Central memory CD8-positive, alpha-beta T cell (primary cell): Measurements from ENCODE around the gene MTHFSD.

Experiments used
- ATAC-seq: fragments of 150-1000 bp; cut with Tn5 transposase; replicated peaks from 2 replicates; pipeline ENCODE4 v1.10.0; 2022; ENCODE audit warnings: mild to moderate bottlenecking, moderate FRiP score, moderate number of reproducible peaks; ENCODE audit not compliant: poor library complexity, severe bottlenecking; ENCODE audit errors: extremely low read depth
- DNase-seq, 2 donors: peaks; one replicate each; pipeline ENCODE4 v3.0.0; 2021; ENCODE audit warnings: low spot score in 2 of 2
- H3K27ac Mint-ChIP-seq: one replicate; pipeline ENCODE4 v1.8.0; 2022; ENCODE audit warnings: low read depth, mild to moderate bottlenecking, moderate library complexity, mixed read lengths
- H3K27me3 Mint-ChIP-seq: one replicate; pipeline ENCODE4 v1.8.0; 2022; ENCODE audit warnings: mixed read lengths
- H3K36me3 Mint-ChIP-seq: one replicate; pipeline ENCODE4 v1.8.0; 2022; ENCODE audit warnings: mild to moderate bottlenecking, moderate library complexity, mixed read lengths; ENCODE audit not compliant: insufficient read depth
- H3K4me1 Mint-ChIP-seq: one replicate; pipeline ENCODE4 v1.8.0; 2022; ENCODE audit warnings: mixed read lengths
- H3K4me3 Mint-ChIP-seq: one replicate; pipeline ENCODE4 v1.8.0; 2022; ENCODE audit warnings: mild to moderate bottlenecking, moderate library complexity, mixed read lengths
- H3K9me3 Mint-ChIP-seq: one replicate; pipeline ENCODE4 v1.8.0; 2022; ENCODE audit warnings: mixed read lengths

The MTHFSD gene, protein sequence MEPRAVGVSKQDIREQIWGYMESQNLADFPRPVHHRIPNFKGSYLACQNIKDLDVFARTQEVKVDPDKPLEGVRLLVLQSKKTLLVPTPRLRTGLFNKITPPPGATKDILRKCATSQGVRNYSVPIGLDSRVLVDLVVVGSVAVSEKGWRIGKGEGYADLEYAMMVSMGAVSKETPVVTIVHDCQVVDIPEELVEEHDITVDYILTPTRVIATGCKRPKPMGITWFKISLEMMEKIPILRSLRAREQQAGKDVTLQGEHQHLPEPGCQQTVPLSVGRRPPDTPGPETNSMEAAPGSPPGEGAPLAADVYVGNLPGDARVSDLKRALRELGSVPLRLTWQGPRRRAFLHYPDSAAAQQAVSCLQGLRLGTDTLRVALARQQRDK

DNA sequence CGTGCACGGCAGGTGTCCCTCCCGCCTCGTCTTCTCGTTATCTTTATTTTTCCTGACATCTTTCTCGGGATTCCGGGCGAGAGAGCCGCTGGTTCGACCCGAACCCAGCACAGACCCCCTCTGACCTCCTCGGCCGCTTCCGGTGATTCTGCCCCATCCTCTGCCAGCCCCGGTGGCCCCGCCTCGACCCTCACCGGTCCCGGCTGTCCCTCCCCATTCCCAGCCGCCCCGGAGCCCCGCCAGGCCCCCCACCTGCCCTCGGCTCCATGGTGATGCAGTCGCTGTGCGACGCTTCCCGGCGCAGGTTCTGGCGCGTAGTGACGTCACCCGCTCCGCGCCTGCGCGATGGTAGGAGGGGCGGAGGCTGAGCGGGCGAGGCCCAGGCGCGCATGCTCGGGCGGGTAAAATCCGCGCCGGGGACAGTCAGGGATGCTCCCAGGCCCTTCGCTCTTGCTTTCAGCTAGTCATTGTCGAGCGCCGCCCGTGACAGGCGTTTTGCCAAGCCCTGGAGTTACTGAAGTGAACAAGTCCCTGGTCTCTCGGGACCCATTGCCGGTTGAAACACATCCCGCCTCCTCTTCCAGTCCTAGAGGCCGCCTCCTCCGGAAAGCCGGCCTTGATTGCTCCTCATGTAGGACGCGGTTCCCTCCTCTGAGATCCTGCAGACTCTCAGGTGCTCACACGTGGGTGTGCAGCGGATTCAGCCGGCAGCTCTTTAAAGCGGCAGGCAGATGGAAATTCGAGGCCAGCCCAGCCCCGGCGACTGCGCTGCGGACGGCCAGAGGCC is at the start of gene MTHFSD:
Gene MTHFSD, minus strand, starts transcription at position 319 of the 787 bp plus-strand sequence. Its CDS starts 51 bp downstream, at position 268.
- peaks cover 27% of the 10 kb centered on the region for H3K27me3 Mint-ChIP-seq
- DNase-seq (peak; percentile 95 to 97), ATAC-seq (peak; percentile 86)
- H3K36me3 Mint-ChIP-seq: peaks cover 16% of the 10 kb centered on the region
- peak within 1 kb of the TSS; percentile 95 for H3K4me3 Mint-ChIP-seq
- peaks cover 24% of the 10 kb centered on the region for H3K4me1 Mint-ChIP-seq
- H3K27ac Mint-ChIP-seq: peak within 1 kb of the TSS; percentile 98
- no peaks in the 10 kb centered on the region for H3K9me3 Mint-ChIP-seq

DNA sequence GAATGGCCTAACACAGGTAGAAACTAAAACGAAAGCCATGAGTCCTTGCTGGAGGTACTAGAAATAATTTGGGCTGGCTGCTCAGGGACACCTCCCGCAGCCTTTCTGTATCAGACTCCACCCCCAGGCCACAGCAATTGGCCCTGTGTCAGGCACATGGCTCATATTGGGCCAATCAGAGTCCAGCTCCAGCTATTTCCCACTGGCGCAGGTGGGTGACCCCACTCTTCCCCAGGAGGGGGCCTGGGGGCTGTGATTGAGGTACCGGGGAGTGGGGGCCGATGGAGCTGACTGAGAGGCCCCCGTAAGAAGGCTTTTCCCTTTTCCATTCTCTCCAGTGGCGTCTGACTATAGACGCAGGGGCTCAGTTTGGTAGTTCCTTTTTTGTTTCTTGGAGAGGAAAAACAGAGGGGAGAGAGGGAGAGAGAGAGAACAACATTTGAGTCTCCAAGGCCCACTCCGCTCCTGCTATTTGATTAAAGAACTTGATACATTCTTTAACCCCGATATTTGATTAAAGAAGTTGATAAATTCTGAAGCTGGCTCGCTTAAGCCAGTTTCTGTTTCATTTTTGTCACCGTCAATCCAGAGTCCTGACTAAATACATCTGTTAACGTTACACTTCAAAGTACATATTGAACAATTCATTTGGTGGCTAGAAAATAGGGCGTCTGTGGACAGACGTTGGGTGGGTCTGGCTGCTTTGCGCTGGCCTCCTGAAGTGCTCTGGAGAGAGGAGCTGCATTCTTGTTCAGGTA is 49.6 kb upstream of the MTHFSD start:
- Mint-ChIP-seq H3K36me3 (no peaks in the 10 kb centered on the region), H3K27ac (peak overlapping the region; percentile 70), H3K27me3 (peaks cover 62% of the 10 kb centered on the region), H3K9me3 (no peaks in the 10 kb centered on the region), H3K4me1 (peaks cover 12% of the 10 kb centered on the region), H3K4me3 (peak overlapping the region; percentile 79)
- DNase-seq (peak in 1 of 2 donors; percentile 10), ATAC-seq (peak; percentile 91)

DNA sequence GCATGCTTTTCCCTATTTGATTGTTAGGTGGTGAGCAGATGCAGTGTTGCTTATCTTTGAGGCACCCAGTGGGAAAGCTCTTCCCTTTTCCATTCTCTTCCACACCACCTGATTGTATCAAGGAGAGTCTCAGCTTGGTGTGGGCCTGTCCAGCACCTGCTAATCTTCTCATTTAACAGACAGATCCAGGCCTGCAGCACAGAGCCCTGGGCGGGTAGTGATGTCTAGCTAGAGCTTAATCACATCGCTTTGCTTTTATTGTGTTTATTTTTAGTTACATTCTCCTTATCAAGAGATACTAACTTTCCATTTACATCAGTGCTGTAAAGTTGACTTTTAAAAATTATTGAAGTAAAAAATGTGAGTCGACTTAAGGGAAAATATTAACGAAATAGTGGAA is 47.5 kb upstream of the MTHFSD start:
- Mint-ChIP-seq H3K9me3 (no peaks in the 10 kb centered on the region), H3K36me3 (no peaks in the 10 kb centered on the region), H3K27me3 (peaks cover 65% of the 10 kb centered on the region), H3K4me1 (peaks cover 12% of the 10 kb centered on the region), H3K27ac (no peak overlapping the region), H3K4me3 (no peak overlapping the region)
- DNase-seq: no peak
- no peak for ATAC-seq

DNA sequence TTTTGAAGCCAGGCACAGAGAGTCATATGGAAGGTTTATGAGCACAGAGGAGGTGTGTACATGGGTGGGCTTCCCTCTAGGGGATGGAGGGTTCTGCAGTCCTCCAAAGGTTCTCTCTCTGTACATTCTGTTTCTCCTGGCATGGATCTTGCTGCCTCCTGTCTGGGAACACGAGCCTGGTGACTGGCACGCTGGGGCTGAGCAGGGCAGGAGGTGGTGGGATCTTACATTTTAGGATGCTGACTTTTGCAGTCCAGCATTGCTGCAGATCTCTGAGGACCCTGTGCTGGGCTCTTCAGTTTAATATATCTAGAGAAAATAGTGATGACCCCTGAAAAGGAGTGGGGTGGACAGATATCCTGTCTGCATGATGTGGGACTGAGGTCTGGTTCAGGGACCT is 46.3 kb upstream of the MTHFSD start:
- H3K36me3 Mint-ChIP-seq: no peaks in the 10 kb centered on the region
- peaks cover 12% of the 10 kb centered on the region for H3K4me1 Mint-ChIP-seq
- peaks cover 58% of the 10 kb centered on the region for H3K27me3 Mint-ChIP-seq
- DNase-seq (no peak), ATAC-seq (no peak)
- no peak overlapping the region for H3K4me3 Mint-ChIP-seq
- H3K9me3 Mint-ChIP-seq: no peaks in the 10 kb centered on the region
- no peak overlapping the region for H3K27ac Mint-ChIP-seq

DNA sequence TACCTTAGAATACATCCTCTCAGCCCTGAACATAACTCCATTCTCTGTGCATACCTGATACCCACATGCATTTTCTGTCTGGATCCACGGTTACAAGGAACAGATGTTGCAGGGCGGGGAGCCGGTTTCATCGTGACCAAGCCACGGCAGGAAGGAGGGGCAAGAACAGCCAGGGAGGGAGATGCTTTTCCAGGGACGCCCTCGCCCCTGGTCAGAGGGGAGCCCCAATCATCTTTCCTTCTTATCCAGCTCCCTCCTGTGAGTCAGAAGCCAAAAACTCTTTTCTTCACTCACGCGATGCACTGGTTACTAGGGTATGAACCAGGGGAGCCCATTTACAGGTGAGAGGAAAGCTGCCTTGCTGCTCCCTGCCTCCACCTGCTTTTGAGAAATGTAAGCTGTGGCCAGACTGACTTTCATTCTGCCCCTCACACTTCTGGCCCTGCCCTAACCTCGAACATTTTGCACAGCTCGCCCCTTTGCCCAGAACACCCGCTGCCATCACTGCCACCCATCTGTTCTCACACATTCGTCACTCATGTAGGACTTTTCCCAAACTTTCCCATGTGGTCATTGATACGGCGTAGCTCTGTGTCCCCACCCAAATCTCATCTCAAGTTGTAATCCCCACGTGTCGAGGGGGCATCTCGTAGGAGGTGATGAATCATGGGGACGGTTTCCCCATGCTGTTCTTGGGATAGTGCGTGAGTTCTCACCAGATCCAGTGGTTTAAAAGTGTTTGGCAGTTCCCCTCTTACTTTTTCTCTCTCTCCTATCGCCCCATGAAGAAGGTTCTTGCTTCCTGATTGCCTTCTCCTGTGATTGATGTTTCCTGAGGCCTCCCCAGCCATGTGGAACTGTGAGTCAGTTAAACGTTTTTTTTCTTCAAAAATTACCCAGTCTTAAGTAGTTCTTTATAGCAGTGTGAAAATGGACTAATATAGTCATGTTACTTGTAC is 43.9 kb upstream of the MTHFSD start:
- H3K27me3 Mint-ChIP-seq: peaks cover 49% of the 10 kb centered on the region
- no peak overlapping the region for H3K4me3 Mint-ChIP-seq
- no peak for DNase-seq
- H3K9me3 Mint-ChIP-seq: no peaks in the 10 kb centered on the region
- H3K27ac Mint-ChIP-seq: no peak overlapping the region
- no peaks in the 10 kb centered on the region for H3K36me3 Mint-ChIP-seq
- ATAC-seq: no peak
- no peaks in the 10 kb centered on the region for H3K4me1 Mint-ChIP-seq

DNA sequence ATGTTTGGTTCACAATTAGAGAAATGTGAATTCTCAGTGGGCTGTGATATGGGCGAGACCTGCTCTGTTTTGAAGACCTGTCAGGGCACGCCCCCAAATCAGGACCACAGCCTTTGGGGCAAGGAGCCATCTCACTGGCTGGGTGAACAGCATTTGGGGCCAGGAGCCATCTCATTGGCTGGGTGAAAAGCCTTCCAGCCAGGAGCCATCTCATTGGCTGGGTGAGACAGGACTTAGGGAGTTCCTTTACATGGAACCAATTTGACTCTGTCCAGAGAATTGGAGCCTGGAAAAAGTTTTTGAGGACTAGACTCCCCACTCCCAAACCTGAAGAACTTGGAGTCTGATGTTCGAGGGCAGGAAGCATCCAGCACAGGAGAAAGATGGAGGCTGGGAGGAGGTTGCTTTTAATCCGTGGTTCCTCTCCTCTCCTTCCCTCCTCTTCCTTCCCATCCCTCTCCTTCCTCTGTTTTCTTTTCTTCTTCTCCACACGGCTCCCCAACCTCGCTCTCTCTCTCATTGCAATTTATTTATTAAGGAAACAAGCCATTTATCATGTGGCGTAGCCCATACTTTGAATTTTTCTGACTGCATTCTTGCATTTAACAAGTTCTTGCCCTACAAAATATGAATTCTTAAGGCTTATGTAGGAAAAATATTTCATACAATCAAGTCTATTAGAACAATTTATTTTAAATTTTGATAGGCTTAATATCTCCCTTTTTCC is 43.0 kb upstream of the MTHFSD start:
- H3K9me3 Mint-ChIP-seq: no peaks in the 10 kb centered on the region
- H3K27ac Mint-ChIP-seq: no peak overlapping the region
- no peaks in the 10 kb centered on the region for H3K4me1 Mint-ChIP-seq
- no peaks in the 10 kb centered on the region for H3K36me3 Mint-ChIP-seq
- no peak for ATAC-seq
- H3K4me3 Mint-ChIP-seq: no peak overlapping the region
- H3K27me3 Mint-ChIP-seq: peaks cover 54% of the 10 kb centered on the region
- DNase-seq: no peak

DNA sequence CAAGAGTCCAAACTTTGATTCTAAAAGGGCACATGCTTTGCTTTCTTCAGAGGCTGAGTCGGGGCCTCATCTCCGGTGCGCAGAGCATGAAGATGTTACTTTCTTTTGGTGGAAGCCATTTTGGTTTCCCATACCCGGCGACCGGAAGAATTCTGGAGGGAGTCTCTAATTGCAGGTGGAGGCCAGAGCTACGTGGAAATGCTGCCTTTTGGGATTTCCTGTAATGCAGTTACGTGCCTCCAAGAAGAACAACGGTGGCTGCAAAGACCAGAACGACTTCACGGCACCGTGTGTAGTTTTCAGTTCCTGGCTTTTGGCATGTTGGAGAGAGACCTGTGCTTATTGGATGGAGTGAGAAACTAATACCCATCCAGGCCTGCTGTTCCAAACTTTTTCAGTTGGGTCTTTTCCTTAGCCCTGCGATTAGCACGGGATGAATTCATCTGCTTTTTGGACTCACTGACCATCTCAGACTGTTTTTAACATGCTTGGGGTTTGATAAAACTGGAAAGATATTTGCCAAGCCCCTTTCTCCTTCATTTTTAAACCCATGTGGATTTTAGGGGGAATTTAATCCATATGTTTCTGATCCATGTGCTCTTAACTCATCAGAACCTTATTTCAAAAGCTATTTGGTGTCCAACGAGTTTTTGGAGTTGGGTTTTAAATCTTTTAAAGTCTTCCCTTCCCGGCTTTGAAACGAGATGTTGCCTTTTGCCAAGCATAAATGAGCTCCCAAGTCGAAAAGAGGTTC is 42.3 kb upstream of the MTHFSD start:
- no peaks in the 10 kb centered on the region for H3K36me3 Mint-ChIP-seq
- H3K27me3 Mint-ChIP-seq: peaks cover 57% of the 10 kb centered on the region
- no peaks in the 10 kb centered on the region for H3K4me1 Mint-ChIP-seq
- DNase-seq (no peak), ATAC-seq (no peak)
- no peaks in the 10 kb centered on the region for H3K9me3 Mint-ChIP-seq
- H3K27ac Mint-ChIP-seq: no peak overlapping the region
- no peak overlapping the region for H3K4me3 Mint-ChIP-seq

DNA sequence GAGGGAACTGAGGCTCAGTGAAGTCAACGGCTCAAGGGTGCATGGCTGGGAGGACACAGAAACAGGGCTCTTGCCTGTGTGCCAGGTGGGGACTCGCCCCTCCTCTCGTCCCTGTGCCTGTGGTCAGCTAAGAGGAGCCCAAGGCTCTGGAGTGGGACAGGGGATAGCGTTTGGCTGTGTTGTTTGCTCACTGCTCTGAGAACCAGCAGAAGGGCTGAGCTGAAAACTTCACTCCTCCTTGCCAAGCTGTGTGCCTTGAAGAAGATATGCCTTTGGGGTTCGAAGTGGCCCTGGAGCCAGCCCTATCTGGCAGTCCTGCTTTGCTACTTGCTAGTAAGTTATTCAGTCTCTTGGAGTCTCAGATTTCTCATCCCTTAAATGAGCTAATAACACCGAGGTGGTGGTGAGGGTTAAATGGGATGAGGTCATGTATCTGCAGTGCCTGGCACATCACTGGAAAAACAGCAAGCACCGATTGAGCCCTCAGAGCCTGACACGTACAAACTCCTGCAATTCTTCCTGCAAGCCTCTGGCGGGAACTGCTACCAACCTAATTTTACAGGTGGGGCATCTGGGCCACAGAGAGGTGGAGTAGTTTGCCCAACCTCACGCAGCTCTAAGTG is 41.1 kb upstream of the MTHFSD start:
- Mint-ChIP-seq H3K27me3 (peaks cover 49% of the 10 kb centered on the region), H3K4me1 (no peaks in the 10 kb centered on the region), H3K4me3 (no peak overlapping the region), H3K36me3 (no peaks in the 10 kb centered on the region), H3K27ac (no peak overlapping the region), H3K9me3 (no peaks in the 10 kb centered on the region)
- no peak for ATAC-seq
- no peak for DNase-seq

DNA sequence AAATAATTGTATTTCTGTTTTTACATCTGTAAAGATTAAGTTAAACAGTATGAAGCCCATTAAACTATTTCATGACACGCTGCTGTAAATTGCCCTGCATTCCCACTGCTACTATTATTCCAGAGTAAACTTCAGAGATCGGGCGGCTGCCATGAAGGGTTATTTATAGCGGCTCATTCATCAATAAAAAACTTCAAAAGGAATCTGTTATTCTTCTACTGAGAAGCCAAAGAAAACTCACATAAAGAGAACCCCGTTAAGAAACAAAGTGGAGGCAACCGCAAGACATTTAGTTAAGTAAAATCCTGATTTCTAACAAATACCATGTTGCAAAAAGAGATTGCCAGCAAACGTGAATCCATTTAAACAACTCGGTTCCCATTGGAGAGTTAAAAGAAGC is 39.7 kb upstream of the MTHFSD start:
- DNase-seq: no peak
- no peaks in the 10 kb centered on the region for H3K36me3 Mint-ChIP-seq
- no peak for ATAC-seq
- H3K4me1 Mint-ChIP-seq: no peaks in the 10 kb centered on the region
- H3K27ac Mint-ChIP-seq: no peak overlapping the region
- no peak overlapping the region for H3K4me3 Mint-ChIP-seq
- no peaks in the 10 kb centered on the region for H3K9me3 Mint-ChIP-seq
- H3K27me3 Mint-ChIP-seq: peaks cover 35% of the 10 kb centered on the region

DNA sequence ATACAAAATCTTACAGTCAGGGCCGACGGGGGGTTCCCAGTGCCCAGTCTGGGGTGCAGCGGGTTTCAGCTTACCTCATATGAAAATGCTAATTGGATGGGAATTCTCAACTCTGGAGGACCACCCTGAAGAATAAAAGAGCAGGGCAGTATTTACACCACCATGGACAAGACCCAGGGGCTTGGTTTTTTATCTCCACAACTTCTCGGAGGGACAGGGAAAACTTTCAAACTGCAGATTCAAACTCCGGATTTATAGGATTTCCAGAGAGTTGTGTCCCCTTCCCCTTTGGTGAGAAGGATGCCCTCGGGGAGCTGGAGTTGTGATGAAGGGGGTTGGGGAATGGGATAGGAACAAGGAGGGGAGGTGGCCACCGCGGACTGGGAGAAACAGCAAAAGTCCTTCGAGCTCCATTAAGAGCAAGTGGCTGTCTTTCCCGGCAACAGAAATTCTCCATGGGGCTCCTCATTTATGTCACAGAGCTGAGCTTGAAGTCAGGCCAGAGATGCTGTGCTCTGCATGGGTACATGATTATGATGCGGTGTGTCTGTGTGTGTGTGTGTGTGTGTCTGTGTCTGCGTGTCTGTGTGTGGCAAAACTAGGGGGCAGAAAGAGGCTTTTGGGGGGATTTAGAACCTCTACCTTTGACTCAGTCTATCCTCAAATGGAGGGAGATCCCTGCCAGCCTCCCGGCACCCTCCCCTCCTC is 39.0 kb upstream of the MTHFSD start:
- DNase-seq (no peak), ATAC-seq (no peak)
- no peaks in the 10 kb centered on the region for H3K4me1 Mint-ChIP-seq
- no peaks in the 10 kb centered on the region for H3K9me3 Mint-ChIP-seq
- H3K4me3 Mint-ChIP-seq: no peak overlapping the region
- H3K36me3 Mint-ChIP-seq: no peaks in the 10 kb centered on the region
- H3K27me3 Mint-ChIP-seq: peaks cover 29% of the 10 kb centered on the region
- no peak overlapping the region for H3K27ac Mint-ChIP-seq
